ENCODE measurements around the gene EPHB1.

- TF ChIP-seq ZNF274 (IDR thresholded peaks at IDR 0.05; ENCODE audit: low read depth, low read length) (no peak), CTCF (IDR thresholded peaks at IDR 0.05 in 2 of 3, conservative IDR thresholded peaks at IDR 0.05 in 1 of 3; ENCODE audit: borderline replicate concordance in 1 of 3, insufficient read depth in 1 of 3, low read depth in 2 of 3, low read length in 2 of 3) (no peak), CEBPB (IDR thresholded peaks at IDR 0.05; ENCODE audit: low read depth) (no peak), POLR2AphosphoS5 (IDR thresholded peaks at IDR 0.05; ENCODE audit: low read depth, low read length) (no peak), ELF1 (IDR thresholded peaks at IDR 0.05; ENCODE audit: borderline replicate concordance, low read depth) (no peak), REST (IDR thresholded peaks at IDR 0.05; ENCODE audit: low read depth) (no peak), YY1 (IDR thresholded peaks at IDR 0.05; ENCODE audit: extremely low read depth, insufficient replicate concordance, low read depth, low read length) (no peak), RAD21 (IDR thresholded peaks at IDR 0.05; ENCODE audit: low read depth) (no peak), EZH2 (IDR thresholded peaks at IDR 0.05) (no peak), SRF (IDR thresholded peaks at IDR 0.05; ENCODE audit: low read depth) (no peak), SP1 (IDR thresholded peaks at IDR 0.05; ENCODE audit: low read depth) (no peak), POLR2A (IDR thresholded peaks at IDR 0.05; ENCODE audit: borderline replicate concordance, extremely low read depth, insufficient read depth, insufficient read length) (no peak), ATF3 (IDR thresholded peaks at IDR 0.05) (no peak)
Measured at GRCh38 chr3:134992586-134992985, 197.5 kb downstream of the EPHB1 start.

All from HCT116 (cell line).